Small intestine (tissue), 4 donors: Measurements from ENCODE around the gene GRK2. TPM values are rescaled to one million over a fixed set of nuclear protein-coding genes. Genes with fewer than 3 reads are reported as not detected.

Experiments
- polyA plus RNA-seq, 4 donors: library from polyadenylated mRNA; stranded (reverse) in 3 of 4; unstranded in 1 of 4; fragments of 200-250 nt in 3 of 4; fragments of 120-200 nt in 1 of 4; gene quantifications; one replicate each; pipeline versions ENCODE4 v1.2.1 to v1.2.3, GENCODE V29; 2013
- donor health status: healthy with polysubstance abuse.
- donor health status: Bipolar disorder and iron deficiency.
- donor health status: healthy.

The GRK2 gene
- polyA plus RNA-seq, 4 donors: 78.3 to 153 (median 102) TPM

Other genes with a start within 250 kb of the GRK2 start
- gene SYT12, start 243.3 kb upstream of the GRK2 start, polyA plus RNA-seq: 1 to 10 TPM in 1 of 4 donors, under 1 TPM in 3; 0.01 to 3.1 (median 0.25) TPM
- gene RHOD, start 209.6 kb upstream of the GRK2 start, polyA plus RNA-seq: 10 to 100 TPM; 10.2 to 36.5 (median 32.2) TPM
- gene KDM2A, start 147.2 kb upstream of the GRK2 start, polyA plus RNA-seq: 10 to 100 TPM; 19.2 to 59.8 (median 24.7) TPM
- 10 to 100 TPM in 3 of 4 donors, 1 to 10 TPM in 1; 7.8 to 26.0 (median 20.1) TPM for gene ANKRD13D, start 22.8 kb downstream of the GRK2 start, polyA plus RNA-seq
- 10 to 100 TPM; 27.5 to 55.2 (median 32.7) TPM for gene SSH3, start 37.1 kb downstream of the GRK2 start, polyA plus RNA-seq
- 100 to 1,000 TPM; 137 to 492 (median 310) TPM for gene POLD4, start 87.1 kb downstream of the GRK2 start, polyA plus RNA-seq
- 1 to 10 TPM in 3 of 4 donors, not detected in 1; 1.4 to 6.3 (median 3.0) TPM for gene CLCF1, start 107.1 kb downstream of the GRK2 start, polyA plus RNA-seq
- 10 to 100 TPM; 19.5 to 88.3 (median 40.7) TPM for gene RAD9A, start 125.5 kb downstream of the GRK2 start, polyA plus RNA-seq
- gene PPP1CA, start 135.4 kb downstream of the GRK2 start, polyA plus RNA-seq: 100 to 1,000 TPM; 123 to 211 (median 187) TPM
- gene TBC1D10C, start 137.6 kb downstream of the GRK2 start, polyA plus RNA-seq: 10 to 100 TPM in 1 of 4 donors, 1 to 10 TPM in 3; 2.5 to 18.1 (median 4.1) TPM
- under 1 TPM in 2 of 4 donors, not detected in 2; 0.40 to 0.84 TPM for gene CARNS1, start 149.2 kb downstream of the GRK2 start, polyA plus RNA-seq
- gene RPS6KB2, start 162.0 kb downstream of the GRK2 start, polyA plus RNA-seq: 10 to 100 TPM; 39.0 to 88.1 (median 74.3) TPM
- gene PTPRCAP, start 171.2 kb downstream of the GRK2 start, polyA plus RNA-seq: 10 to 100 TPM in 3 of 4 donors, 1 to 10 TPM in 1; 7.5 to 34.6 (median 15.9) TPM
- gene CORO1B, start 177.0 kb downstream of the GRK2 start, polyA plus RNA-seq: 100 to 1,000 TPM; 106 to 208 (median 133) TPM
- under 1 TPM in 1 of 4 donors, not detected in 3; 0.04 TPM for gene GPR152, start 186.3 kb downstream of the GRK2 start, polyA plus RNA-seq
- 1 to 10 TPM in 1 of 4 donors, under 1 TPM in 2, not detected in 1; 0.27 to 1.1 (median 0.41) TPM for gene CABP4, start 188.9 kb downstream of the GRK2 start, polyA plus RNA-seq
- 100 to 1,000 TPM in 1 of 4 donors, 10 to 100 TPM in 3; 70.3 to 119 (median 71.2) TPM for gene TMEM134, start 202.8 kb downstream of the GRK2 start, polyA plus RNA-seq
- 100 to 1,000 TPM in 1 of 4 donors, 10 to 100 TPM in 3; 45.7 to 102 (median 79.6) TPM for gene AIP, start 216.6 kb downstream of the GRK2 start, polyA plus RNA-seq
- 10 to 100 TPM; 31.2 to 42.1 (median 35.9) TPM for gene PITPNM1, start 238.9 kb downstream of the GRK2 start, polyA plus RNA-seq
- gene CDK2AP2, start 241.7 kb downstream of the GRK2 start, polyA plus RNA-seq: 100 to 1,000 TPM in 2 of 4 donors, 10 to 100 TPM in 2; 80.0 to 108 (median 97.5) TPM